ENCODE measurements around the gene RGS2. TPM values are rescaled to one million over a fixed set of nuclear protein-coding genes. Genes with fewer than 3 reads are reported as not detected.

Gene RGS2
- total and polyA plus RNA-seq, 2 of the 4 experiments (the other 2 are of a cell fraction) = 13.5 to 19.7 TPM

DNA sequence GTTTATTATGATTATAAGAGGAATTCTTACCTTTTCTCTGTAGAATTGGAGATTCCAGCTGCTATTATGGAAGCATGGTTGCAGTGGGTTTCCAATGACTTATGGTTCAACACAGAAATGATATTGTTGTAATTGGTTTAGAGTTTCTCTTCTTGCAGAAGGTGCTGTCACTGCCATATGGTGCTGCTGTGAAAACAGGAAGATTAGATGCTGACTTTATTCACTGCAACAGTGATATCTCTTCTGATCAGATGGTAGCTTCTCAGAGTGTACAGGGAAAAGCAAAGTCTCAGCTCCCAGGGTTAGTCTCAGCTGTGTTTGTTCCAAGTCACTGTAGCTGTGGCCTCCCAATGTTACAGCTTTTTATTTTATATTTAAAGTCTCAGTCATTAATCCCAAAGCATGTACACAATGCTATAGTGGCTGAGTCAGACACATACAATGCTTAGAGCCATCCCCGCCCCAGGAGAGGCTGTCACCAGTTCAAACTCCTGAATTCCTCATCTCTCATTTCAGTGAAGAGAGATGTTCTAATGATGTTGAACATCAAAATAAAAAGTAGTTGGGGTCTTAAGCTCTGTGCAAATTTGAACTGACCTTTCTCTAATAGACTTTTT is 42.7 kb upstream of the RGS2 start:
- POLR2A ChIA-PET (ENCODE audit: unreplicated experiment) = no interaction called here
- H2BK15ac ChIP-seq (ENCODE audit: low read depth, low read length) = peak overlapping the region; percentile 30; the same call in 1 of the 3 replicates
- H3K27ac ChIP-seq (ENCODE audit: insufficient read depth, low read length) = peak overlapping the region; percentile 44; the same call in 1 of the 2 replicates

More for the DNA sequence above, 42.7 kb upstream of the RGS2 start:
- H3K18ac ChIP-seq (ENCODE audit: low read depth, low read length) = peak overlapping the region; percentile 40; the same call in 1 of the 2 replicates
- H3K9me1 ChIP-seq (ENCODE audit: insufficient read depth, low read length) = peaks cover 10% of the 10 kb centered on the region
- CTCF ChIA-PET = no interaction called here
- H3K27me3 ChIP-seq (ENCODE audit: control insufficient read depth, insufficient read depth, low read length) = no peaks in the 10 kb centered on the region
- dilution Hi-C loops (cut with HindIII; ENCODE audit: low sequenced_read_pairs, unreplicated experiment) = no loop called here
- H3K4me3 ChIP-seq (ENCODE audit: insufficient read depth, low read depth, low read length) = no peak overlapping the region
- H4K20me1 ChIP-seq (ENCODE audit: insufficient read depth, low read length) = no peaks in the 10 kb centered on the region
- H4K91ac ChIP-seq (ENCODE audit: insufficient read depth, low read depth, low read length) = peak overlapping the region; percentile 27
- H4K5ac ChIP-seq (ENCODE audit: low read depth, low read length) = no peak overlapping the region
- no peak for TF ChIP-seq RFX5 (IDR thresholded peaks at IDR 0.05; ENCODE audit: low read depth, low read length)
- no peak for TF ChIP-seq BHLHE40 (IDR thresholded peaks at IDR 0.05; ENCODE audit: low read depth, low read length)
- TF ChIP-seq, protein P1, sequence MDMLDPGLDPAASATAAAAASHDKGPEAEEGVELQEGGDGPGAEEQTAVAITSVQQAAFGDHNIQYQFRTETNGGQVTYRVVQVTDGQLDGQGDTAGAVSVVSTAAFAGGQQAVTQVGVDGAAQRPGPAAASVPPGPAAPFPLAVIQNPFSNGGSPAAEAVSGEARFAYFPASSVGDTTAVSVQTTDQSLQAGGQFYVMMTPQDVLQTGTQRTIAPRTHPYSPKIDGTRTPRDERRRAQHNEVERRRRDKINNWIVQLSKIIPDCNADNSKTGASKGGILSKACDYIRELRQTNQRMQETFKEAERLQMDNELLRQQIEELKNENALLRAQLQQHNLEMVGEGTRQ (IDR thresholded peaks at IDR 0.05; ENCODE audit: low read depth, low read length) = no peak
- TF ChIP-seq MAZ (IDR thresholded peaks at IDR 0.05; ENCODE audit: borderline replicate concordance, low read depth, low read length) = no peak
- no peak for TF ChIP-seq MAFK (IDR thresholded peaks at IDR 0.05; ENCODE audit: low read depth, low read length)
- no peak for TF ChIP-seq RCOR1 (IDR thresholded peaks at IDR 0.05; ENCODE audit: insufficient replicate concordance, low read length)
- TF ChIP-seq SMC3 (IDR thresholded peaks at IDR 0.05; ENCODE audit: low read depth, low read length) = no peak
- TF ChIP-seq, protein P2, sequence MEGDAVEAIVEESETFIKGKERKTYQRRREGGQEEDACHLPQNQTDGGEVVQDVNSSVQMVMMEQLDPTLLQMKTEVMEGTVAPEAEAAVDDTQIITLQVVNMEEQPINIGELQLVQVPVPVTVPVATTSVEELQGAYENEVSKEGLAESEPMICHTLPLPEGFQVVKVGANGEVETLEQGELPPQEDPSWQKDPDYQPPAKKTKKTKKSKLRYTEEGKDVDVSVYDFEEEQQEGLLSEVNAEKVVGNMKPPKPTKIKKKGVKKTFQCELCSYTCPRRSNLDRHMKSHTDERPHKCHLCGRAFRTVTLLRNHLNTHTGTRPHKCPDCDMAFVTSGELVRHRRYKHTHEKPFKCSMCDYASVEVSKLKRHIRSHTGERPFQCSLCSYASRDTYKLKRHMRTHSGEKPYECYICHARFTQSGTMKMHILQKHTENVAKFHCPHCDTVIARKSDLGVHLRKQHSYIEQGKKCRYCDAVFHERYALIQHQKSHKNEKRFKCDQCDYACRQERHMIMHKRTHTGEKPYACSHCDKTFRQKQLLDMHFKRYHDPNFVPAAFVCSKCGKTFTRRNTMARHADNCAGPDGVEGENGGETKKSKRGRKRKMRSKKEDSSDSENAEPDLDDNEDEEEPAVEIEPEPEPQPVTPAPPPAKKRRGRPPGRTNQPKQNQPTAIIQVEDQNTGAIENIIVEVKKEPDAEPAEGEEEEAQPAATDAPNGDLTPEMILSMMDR (conservative IDR thresholded peaks at IDR 0.05; ENCODE audit: low read depth, low read length) = no peak
- TF ChIP-seq POLR2A (IDR thresholded peaks at IDR 0.05; ENCODE audit: low read depth, low read length) = no peak
- TF ChIP-seq RAD21 (IDR thresholded peaks at IDR 0.05; ENCODE audit: low read length) = no peak
- peak; percentile 37 for DNase-seq
- in situ Hi-C loops (cut with MboI; ENCODE audit: low sequenced_read_pairs) = no loop called here
- H3K79me1 ChIP-seq (ENCODE audit: low read depth in 1 of 2, low read length in 2 of 2) = no peaks in the 10 kb centered on the region
- H3K4me2 ChIP-seq (ENCODE audit: low read depth, low read length) = peak overlapping the region; percentile 37
- peaks cover 18% of the 10 kb centered on the region for H3K4me1 ChIP-seq (ENCODE audit: control insufficient read depth, insufficient read depth, low read length)
- no CpG with 5 or more reads among the region's 1 CpG for WGBS, 2 experiments (ENCODE audit: extremely low coverage in 2 of 2, insufficient read length in 1 of 2)
- H3K9ac ChIP-seq (ENCODE audit: low read depth, low read length) = peak overlapping the region; percentile 66; the same call in 1 of the 2 replicates
- H2AFZ ChIP-seq (replicated peaks; ENCODE audit: low read length, poor library complexity) = no peak overlapping the region
- H2AK5ac ChIP-seq (ENCODE audit: low read depth, low read length) = peak overlapping the region; percentile 59; the same call in 1 of the 2 replicates
- H3K4ac ChIP-seq (ENCODE audit: low read depth, low read length) = peak overlapping the region; percentile 61; the same call in 1 of the 2 replicates
- ATAC-seq (ENCODE audit: low read depth) = peak; percentile 54
- H2BK5ac ChIP-seq (ENCODE audit: low read depth, low read length, poor library complexity, severe bottlenecking) = peak overlapping the region; percentile 70
- H3K9me3 ChIP-seq (ENCODE audit: control insufficient read depth, insufficient read depth, low read length) = no peaks in the 10 kb centered on the region
- H2AK9ac ChIP-seq (replicated peaks; ENCODE audit: low read depth, low read length, poor library complexity) = no peak overlapping the region
- H3K36me3 ChIP-seq (ENCODE audit: control insufficient read depth, insufficient read depth, low read length) = no peaks in the 10 kb centered on the region
- peak overlapping the region; percentile 63 for H2BK120ac ChIP-seq (ENCODE audit: low read depth, low read length)
- H4K8ac ChIP-seq (ENCODE audit: low read depth in 2 of 2, low read length in 2 of 2) = peak overlapping the region in 1 of 2 experiments; percentile 4; a peak in 1 of 4 replicates
- H3K56ac ChIP-seq (ENCODE audit: extremely low read depth, insufficient read depth, low read length) = no peak overlapping the region
- no TSS peak for BruUV-seq (replicated peaks)
- H3K23ac ChIP-seq (ENCODE audit: low read depth, low read length) = no peak overlapping the region
- peak overlapping the region; percentile 11 for H3K14ac ChIP-seq (replicated peaks; ENCODE audit: low read depth, low read length)
- peak overlapping the region; percentile 68 for H2BK20ac ChIP-seq (ENCODE audit: low read depth, low read length)
- intact Hi-C loops (cut with micrococcal nuclease) = loop anchor here (5.0 kb wide), 1 partner anchor 36 kb away; no protein-coding TSS in a partner anchor
